H1 (cell line): Measurements from ENCODE around the gene MGAT5.

ENCODE experiments used
- BRCA1 ChIP-seq: IDR thresholded peaks from 2 replicates; pipeline ENCODE4 v1.6.1; 2012; ENCODE audit warnings: low read depth, low read length, improper control_type of control experiment
- CEBPB ChIP-seq: IDR thresholded peaks from 2 replicates; pipeline ENCODE4 v1.6.1; 2012; ENCODE audit warnings: low read depth, low read length
- CTCF ChIP-seq, 3 experiments: IDR thresholded peaks; 1 replicate in 2 of 3; 2 replicates in 1 of 3; pipeline versions ENCODE4 v1.5.1 to v1.6.1; 2011; ENCODE audit warnings: low read length in 3 of 3, mild to moderate bottlenecking in 3 of 3, inconsistent platforms in 2 of 3, low read depth in 1 of 3, moderate library complexity in 1 of 3; ENCODE audit not compliant: insufficient read depth in 1 of 3; ENCODE audit errors: control extremely low read depth in 1 of 3
- GTF2F1 ChIP-seq: IDR thresholded peaks from 2 replicates; pipeline ENCODE4 v1.6.1; 2012; ENCODE audit warnings: low read depth, low read length, improper control_type of control experiment, borderline replicate concordance
- JUN ChIP-seq: IDR thresholded peaks from 2 replicates; pipeline ENCODE4 v1.6.1; 2011; ENCODE audit warnings: low read depth, mild to moderate bottlenecking, improper control_type of control experiment, low read length
- PHF8 ChIP-seq: fragments of 200-600 bp; sonication (generic); conservative IDR thresholded peaks from 2 replicates; pipeline ENCODE4 v1.7.1; 2012; ENCODE audit warnings: low read depth, mild to moderate bottlenecking, inconsistent platforms, low read length, moderate library complexity
- POLR2AphosphoS5 ChIP-seq: IDR thresholded peaks from 2 replicates; pipeline ENCODE4 v1.6.1; 2011; ENCODE audit warnings: low read depth, low read length
- RAD21 ChIP-seq, 2 experiments: IDR thresholded peaks in 1 of 2; conservative IDR thresholded peaks in 1 of 2; 2 replicates each; pipeline ENCODE4 v1.6.1; 2011; ENCODE audit warnings: low read depth in 2 of 2, low read length in 2 of 2, improper control_type of control experiment in 1 of 2, inconsistent platforms in 1 of 2, mild to moderate bottlenecking in 1 of 2, moderate library complexity in 1 of 2
- RFX5 ChIP-seq: IDR thresholded peaks from 2 replicates; pipeline ENCODE4 v1.6.1; 2011; ENCODE audit warnings: low read depth, low read length, improper control_type of control experiment, borderline replicate concordance
- RXRA ChIP-seq: IDR thresholded peaks from 2 replicates; pipeline ENCODE4 v1.6.1; 2011; ENCODE audit warnings: low read depth, mild to moderate bottlenecking, low read length, moderate library complexity; ENCODE audit not compliant: insufficient read depth
- SIN3A ChIP-seq, 2 experiments: IDR thresholded peaks in 1 of 2; conservative IDR thresholded peaks in 1 of 2; 2 replicates each; pipeline ENCODE4 v1.6.1; 2011 to 2012; ENCODE audit warnings: low read length in 2 of 2, improper control_type of control experiment in 1 of 2, low read depth in 1 of 2, mild to moderate bottlenecking in 1 of 2
- TEAD4 ChIP-seq: IDR thresholded peaks from 2 replicates; pipeline ENCODE4 v1.6.1; 2012; ENCODE audit warnings: low read depth, low read length, inconsistent platforms, mixed read lengths
- TF ChIP-seq, protein P1 (sequence below): IDR thresholded peaks from 2 replicates; pipeline ENCODE4 v1.6.1; 2012; ENCODE audit warnings: low read length, inconsistent platforms

DNA sequence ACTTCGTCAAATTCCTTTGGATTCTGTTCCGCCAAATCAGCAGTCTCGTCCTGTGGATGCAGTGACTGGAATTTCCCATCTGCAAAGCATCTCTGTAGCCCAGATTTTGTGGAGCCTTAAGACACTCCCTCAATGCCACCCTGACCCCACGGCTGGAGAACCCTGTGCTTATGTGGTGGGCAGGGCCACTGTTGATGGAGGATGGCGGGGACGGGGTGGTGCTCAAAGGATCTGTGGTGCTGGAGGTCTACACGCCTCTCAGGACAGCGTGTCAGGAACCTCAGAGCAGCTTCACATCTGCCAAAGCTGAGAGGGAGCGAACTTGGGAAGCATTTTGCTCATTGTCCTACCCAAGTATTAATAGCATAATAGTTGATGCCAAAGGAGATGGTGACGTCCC lies 200.1 kb downstream of the MGAT5 start:
- no peak for TF ChIP-seq SIN3A (conservative IDR thresholded peaks at IDR 0.05 in 1 of 2, IDR thresholded peaks at IDR 0.05 in 1 of 2; ENCODE audit: low read depth in 1 of 2, low read length in 2 of 2)
- TF ChIP-seq JUN, result no peak
- no peak for TF ChIP-seq RAD21 (IDR thresholded peaks at IDR 0.05 in 1 of 2, conservative IDR thresholded peaks at IDR 0.05 in 1 of 2; ENCODE audit: low read depth in 2 of 2, low read length in 2 of 2)
- TF ChIP-seq TEAD4, result no peak
- TF ChIP-seq CTCF (IDR thresholded peaks at IDR 0.05; ENCODE audit: control extremely low read depth in 1 of 3, insufficient read depth in 1 of 3, low read depth in 1 of 3, low read length in 3 of 3), result no peak
- no peak for TF ChIP-seq RXRA
- no peak for TF ChIP-seq POLR2AphosphoS5
- TF ChIP-seq GTF2F1, result no peak
- TF ChIP-seq CEBPB, result no peak
- TF ChIP-seq BRCA1, result no peak
- TF ChIP-seq RFX5, result no peak
- TF ChIP-seq, protein P1, sequence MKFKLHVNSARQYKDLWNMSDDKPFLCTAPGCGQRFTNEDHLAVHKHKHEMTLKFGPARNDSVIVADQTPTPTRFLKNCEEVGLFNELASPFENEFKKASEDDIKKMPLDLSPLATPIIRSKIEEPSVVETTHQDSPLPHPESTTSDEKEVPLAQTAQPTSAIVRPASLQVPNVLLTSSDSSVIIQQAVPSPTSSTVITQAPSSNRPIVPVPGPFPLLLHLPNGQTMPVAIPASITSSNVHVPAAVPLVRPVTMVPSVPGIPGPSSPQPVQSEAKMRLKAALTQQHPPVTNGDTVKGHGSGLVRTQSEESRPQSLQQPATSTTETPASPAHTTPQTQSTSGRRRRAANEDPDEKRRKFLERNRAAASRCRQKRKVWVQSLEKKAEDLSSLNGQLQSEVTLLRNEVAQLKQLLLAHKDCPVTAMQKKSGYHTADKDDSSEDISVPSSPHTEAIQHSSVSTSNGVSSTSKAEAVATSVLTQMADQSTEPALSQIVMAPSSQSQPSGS, result no peak
- TF ChIP-seq PHF8, result no peak
